Fibroblast of peridontal ligament (primary cell): ENCODE data around the gene ALOXE3.

Source experiments
- DNase-seq: peaks from one replicate; pipeline ENCODE4 v3.0.0-alpha.2; 2010; ENCODE audit errors: extremely low read depth

ALOXE3 gene

GRCh38 chr17:8142158-8142886, 24.0 kb upstream of the ALOXE3 start:
- no peak for DNase-seq

GRCh38 chr17:8141741-8142140, 23.4 kb upstream of the ALOXE3 start:
- DNase-seq = no peak

GRCh38 chr17:8141045-8141444, 22.7 kb upstream of the ALOXE3 start:
- no peak for DNase-seq

- no peak for DNase-seq
Observed at GRCh38 chr17:8140065-8141029, 22.0 kb upstream of the ALOXE3 start.

- peak; percentile 99 for DNase-seq
Observed at GRCh38 chr17:8138672-8139371, 20.5 kb upstream of the ALOXE3 start.

- no peak for DNase-seq
Observed at GRCh38 chr17:8138374-8138671, 20.0 kb upstream of the ALOXE3 start.

- DNase-seq = no peak
Observed at GRCh38 chr17:8137645-8138373, 19.5 kb upstream of the ALOXE3 start.

GRCh38 chr17:8133941-8134340, 15.6 kb upstream of the ALOXE3 start:
- DNase-seq = no peak

- no peak for DNase-seq
Observed at GRCh38 chr17:8133399-8133798, 15.1 kb upstream of the ALOXE3 start.

- DNase-seq = no peak
Observed at GRCh38 chr17:8131844-8132441, 13.6 kb upstream of the ALOXE3 start.

GRCh38 chr17:8128125-8128784, 9.9 kb upstream of the ALOXE3 start:
- no peak for DNase-seq

- peak; percentile 45 for DNase-seq
Observed at GRCh38 chr17:8126491-8127066, 8.3 kb upstream of the ALOXE3 start.

GRCh38 chr17:8125947-8126490, 7.7 kb upstream of the ALOXE3 start:
- DNase-seq = no peak

GRCh38 chr17:8125154-8125946, 7.0 kb upstream of the ALOXE3 start:
- peak; percentile 70 for DNase-seq

- DNase-seq = peak; percentile 33
Observed at GRCh38 chr17:8124350-8125153, 6.2 kb upstream of the ALOXE3 start.

- no peak for DNase-seq
Observed at GRCh38 chr17:8123695-8124349, 5.5 kb upstream of the ALOXE3 start, which contains the start of gene HES7. Gene HES7 (minus strand): TSS chr17:8124106. CDS start chr17:8124084, 22 bp downstream.

- DNase-seq = no peak
Observed at GRCh38 chr17:8122924-8123694, 4.8 kb upstream of the ALOXE3 start.
